Activated CD4-positive, CD25-positive, alpha-beta regulatory T cell treated with anti-CD3 and anti-CD28 coated beads, Interleukin-2, amount 50 U/mL, for 72 hours (primary cell): Measurements from ENCODE around the gene ADD3.
"Not testable (repeated sequence)": the region's sequence is repeated elsewhere in the genome, so short reads cannot be mapped to it uniquely, and the experiment has no call there.

Source experiments
- DNase-seq: peaks from one replicate; pipeline ENCODE4 v3.0.0; 2021

Gene ADD3

GRCh38 chr10:109976681-109977080 lies 31.1 kb upstream of the ADD3 start:
- DNase-seq: no peak

DNA sequence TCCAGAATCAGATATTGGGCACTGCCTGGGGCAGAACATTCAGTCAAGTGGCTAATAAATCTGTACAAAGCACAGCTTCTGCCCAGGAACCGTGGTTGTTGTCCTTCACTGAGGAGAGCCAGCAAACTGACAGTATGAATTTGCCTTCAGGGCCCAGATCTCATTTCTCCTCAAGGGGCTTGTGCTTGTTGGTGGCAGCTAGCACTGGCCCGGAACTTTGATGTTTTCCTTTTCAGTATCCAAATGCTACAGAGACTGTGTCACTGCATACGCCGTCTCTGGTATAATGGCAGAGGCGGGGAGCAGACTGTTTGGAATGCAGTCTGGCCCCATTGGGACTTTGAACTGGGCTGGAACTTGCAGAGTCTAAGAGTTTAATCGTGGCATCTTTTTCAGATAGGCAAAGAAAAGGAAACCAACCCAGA lies 30.4 kb upstream of the ADD3 start:
- DNase-seq: no peak

- peak; percentile 66 for DNase-seq
Observed at GRCh38 chr10:109978481-109978880, 29.3 kb upstream of the ADD3 start.

DNA sequence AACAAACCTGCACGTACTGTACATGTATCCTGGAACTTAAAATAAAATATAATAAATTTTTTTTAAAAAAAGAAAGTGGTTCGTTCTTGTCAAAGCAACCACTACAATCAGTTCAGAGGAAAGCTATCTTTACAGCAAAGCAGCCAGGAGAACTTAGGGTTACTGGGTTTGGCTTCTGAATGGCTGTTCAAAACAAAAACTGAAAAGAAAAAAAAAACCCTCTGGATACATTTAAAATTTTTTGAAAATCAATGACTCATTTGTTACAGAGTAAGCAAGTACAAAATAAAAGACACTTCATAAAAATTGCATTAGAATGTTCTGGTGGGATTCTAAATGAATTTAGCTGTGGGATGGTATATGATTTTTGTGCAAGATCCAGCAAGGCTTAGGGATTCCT lies 28.6 kb upstream of the ADD3 start:
- DNase-seq: no peak

- no peak for DNase-seq
Observed at GRCh38 chr10:109981650-109982049, 26.1 kb upstream of the ADD3 start.

GRCh38 chr10:109982123-109982522 lies 25.7 kb upstream of the ADD3 start:
- no peak for DNase-seq

DNA sequence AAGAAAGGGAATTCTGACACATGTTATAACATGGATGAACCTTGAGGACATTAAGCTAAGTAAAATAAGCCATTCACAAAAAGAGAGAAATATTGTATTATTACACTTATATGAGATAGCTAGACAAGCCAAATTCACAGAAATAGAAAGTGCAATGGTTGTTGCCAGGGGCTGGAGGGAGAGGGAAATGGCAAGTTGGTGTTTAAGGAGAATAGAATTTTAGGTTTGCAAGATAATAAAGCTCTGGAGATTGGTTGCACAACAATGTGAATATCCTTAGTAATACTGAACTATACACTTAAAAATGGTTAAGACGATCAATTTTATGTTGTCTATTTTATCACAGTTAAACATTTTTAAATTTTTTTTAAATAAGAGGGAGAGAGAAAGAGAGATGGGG lies 25.0 kb upstream of the ADD3 start:
- no peak for DNase-seq

- DNase-seq: no peak
Observed at GRCh38 chr10:109984013-109984412, 23.8 kb upstream of the ADD3 start.

DNA sequence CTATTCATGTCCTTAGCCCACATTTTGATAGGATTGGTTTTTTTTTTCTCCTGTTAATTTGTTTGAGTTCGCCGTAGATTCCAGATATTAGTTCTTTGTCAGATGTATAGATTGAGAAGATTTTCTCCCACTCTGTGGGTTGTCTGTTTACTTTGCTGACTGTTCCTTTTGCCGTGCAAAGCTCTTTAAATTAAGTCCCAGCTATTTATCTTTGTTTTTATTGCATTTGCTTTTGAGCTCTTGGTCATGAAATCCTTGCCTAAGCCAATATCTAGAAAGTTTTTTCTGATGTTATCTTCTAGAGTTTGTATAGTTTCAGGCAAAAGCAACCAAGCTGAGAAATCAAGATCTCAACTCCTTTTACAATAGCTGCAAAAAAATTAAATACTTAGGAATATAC lies 22.0 kb upstream of the ADD3 start:
- not testable (repeated sequence) for DNase-seq

DNA sequence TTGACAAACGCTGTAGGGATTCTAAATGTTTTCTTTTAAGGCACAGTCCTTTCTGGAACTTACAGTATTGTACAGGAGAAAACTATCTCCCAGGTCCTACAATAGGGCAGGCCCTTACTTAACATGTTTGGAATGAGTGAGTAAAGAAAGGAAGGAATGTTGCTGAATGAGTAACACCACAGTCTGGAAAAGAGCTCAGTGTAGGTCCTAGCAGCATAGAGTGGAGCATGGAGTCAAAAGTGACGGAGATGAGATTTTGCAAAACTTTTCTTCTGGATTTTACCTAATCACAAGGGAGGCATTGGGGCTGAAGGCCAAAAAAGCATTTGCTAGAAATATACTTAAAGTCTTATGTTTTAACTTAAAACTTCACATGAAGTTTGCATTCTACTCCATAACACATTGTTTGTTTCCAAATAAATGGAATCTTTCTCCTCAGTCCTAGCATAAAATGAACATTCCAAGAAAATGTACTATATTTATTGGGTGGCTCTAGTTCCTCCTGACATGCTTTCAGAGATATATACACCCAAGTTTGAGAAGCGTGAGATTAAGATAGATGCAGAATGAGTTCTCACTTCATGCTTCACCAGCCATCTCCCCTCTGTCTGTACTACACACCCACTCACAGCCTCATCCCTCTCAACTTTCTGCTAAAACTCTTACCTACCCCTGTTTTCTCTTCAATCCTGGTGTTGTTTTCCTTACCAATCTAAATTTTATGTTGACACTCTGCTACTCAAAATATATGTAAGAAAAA lies 20.2 kb upstream of the ADD3 start:
- DNase-seq: no peak

- no peak for DNase-seq
Observed at GRCh38 chr10:109988212-109988596, 19.6 kb upstream of the ADD3 start.

GRCh38 chr10:109991266-109991855 lies 16.4 kb upstream of the ADD3 start:
- no peak for DNase-seq

GRCh38 chr10:109992485-109992884 lies 15.3 kb upstream of the ADD3 start:
- no peak for DNase-seq

DNA sequence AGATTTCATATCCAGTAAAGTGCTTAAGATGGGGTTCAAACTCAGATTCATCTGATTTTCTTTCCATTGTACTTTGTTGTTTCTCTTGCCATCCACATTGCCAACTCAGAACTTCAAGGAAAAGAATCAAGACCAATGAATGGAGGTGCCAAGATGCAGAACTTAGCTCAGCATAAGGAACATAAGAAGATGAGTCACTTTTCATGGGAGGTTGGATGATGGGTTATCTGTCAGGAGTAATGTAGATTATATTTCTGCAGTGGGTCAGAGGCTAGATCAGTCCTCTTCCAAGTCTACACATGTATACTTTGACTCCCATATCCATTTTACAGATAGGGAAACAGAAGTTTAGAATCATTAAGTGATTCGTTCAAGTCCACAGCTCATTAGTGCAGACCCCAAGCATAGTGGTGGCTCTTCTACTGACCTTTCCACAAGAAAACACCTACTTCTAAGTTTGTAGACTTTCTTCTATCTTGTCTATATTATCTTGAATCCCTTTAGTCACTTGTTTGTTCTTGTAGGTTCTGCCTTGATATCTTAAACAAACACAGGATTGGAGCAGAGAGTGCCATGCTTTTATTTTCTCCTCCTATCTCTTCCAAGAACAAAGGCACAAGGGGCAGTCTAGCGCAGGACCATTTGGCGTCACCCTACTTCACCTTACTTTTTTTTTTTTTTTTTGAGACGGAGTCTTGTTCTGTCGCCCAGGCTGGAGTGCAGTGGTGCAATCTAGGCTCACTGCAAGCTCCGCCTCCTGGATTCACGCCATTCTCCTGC lies 14.0 kb upstream of the ADD3 start:
- DNase-seq: no peak

GRCh38 chr10:109994711-109995577 lies 12.8 kb upstream of the ADD3 start:
- no peak for DNase-seq

DNA sequence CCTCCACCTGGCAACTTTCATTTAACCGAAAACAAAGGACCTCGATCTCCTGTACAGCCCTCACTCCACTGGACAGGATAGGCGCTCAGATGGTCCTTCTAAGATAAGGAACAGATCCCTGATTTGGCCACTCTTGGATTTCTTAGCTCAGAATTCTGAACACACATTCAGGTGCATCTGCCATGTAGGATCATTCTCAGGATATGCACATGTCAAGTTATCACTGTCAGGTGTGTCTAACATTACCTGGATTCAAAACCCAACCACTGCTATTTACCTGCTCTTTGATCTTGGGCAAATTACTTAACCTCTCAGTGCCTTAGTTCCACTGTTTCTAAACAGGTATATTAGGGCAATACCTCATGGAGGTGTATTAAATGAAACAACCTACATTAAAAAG lies 12.2 kb upstream of the ADD3 start:
- DNase-seq: no peak

- no peak for DNase-seq
Observed at GRCh38 chr10:109996225-109996624, 11.6 kb upstream of the ADD3 start.

DNA sequence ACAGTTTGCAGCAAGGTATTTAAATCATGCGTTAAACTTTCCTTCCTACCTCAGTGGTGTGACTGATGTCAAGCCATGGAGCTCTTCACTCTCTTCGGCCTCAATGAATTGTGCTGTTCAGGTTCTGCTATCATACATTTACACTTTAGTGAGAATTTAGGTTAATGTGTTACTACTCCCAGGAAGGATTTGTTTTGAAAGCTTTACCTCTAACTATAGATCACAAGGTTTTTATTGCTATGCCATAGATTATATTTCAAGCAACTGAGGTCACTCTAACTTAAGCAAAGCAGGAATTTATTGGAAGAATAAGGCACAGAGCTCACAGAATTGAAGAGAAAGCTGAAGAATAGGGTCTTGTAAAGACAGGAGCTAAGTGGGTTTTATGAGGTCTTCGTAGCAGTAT lies 11.0 kb upstream of the ADD3 start:
- DNase-seq: no peak

DNA sequence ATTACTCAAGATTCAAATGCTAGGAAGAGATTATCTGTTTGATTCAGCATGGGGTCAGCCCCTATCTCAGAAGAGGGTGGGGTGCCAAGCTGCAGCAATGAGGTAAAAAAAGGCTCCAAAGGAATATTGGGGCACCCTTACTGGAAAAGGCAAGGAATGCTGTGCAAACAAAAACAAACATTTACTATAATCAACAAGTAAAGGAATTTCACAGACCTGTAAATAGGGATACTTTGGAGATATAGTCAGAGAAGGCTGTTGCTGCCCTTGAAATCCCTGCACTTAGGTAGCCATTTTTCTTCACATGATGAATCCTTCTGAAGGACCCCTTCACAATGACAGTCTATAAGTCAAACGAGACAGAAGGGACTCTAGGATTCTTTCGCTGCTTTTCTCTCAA lies 10.6 kb upstream of the ADD3 start:
- no peak for DNase-seq

DNA sequence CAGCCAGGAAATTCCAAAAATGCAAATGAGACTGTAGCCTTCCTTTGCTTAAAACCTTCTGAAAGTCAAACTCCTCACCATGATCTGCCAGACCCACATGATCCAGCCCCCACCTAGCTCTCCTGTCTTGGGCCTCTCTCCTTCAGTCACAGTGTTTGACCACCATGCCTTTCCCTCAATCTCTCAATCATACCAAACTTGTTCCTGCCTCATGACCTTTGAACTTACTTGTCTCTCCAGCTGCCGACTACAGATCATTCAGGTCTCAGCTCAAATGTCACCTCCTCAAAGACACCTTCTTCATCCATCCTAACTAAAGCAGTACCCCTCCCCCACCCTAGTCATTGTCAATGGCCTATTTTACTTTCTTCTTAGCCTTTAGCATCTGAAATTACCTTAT lies 9.3 kb upstream of the ADD3 start:
- DNase-seq: no peak

- DNase-seq: no peak
Observed at GRCh38 chr10:110002801-110003523, 4.8 kb upstream of the ADD3 start.

- no peak for DNase-seq
Observed at GRCh38 chr10:110003524-110003885, 4.3 kb upstream of the ADD3 start.

- DNase-seq: no peak
Observed at GRCh38 chr10:110005719-110006118, 2.1 kb upstream of the ADD3 start.
